H9 (cell line): Measurements from ENCODE around the gene BRSK2. TPM values are rescaled to one million over a fixed set of nuclear protein-coding genes. Genes with fewer than 3 reads are reported as not detected.
"Not testable (repeated sequence)": the region's sequence is repeated elsewhere in the genome, so short reads cannot be mapped to it uniquely, and the experiment has no call there.

ENCODE experiments used
- DNase-seq: peaks from one replicate; pipeline ENCODE4 v3.0.0-alpha.2; 2017
- H2AFZ ChIP-seq: one replicate; pipeline ENCODE4 v1.6.1; 2013; ENCODE audit warnings: mild to moderate bottlenecking, low read length, control low read depth, moderate library complexity
- H2AK5ac ChIP-seq: 2 replicates; pipeline ENCODE4 v1.6.1; 2013; ENCODE audit warnings: low read length, control low read depth, mixed read lengths; ENCODE audit not compliant: insufficient read length
- H2BK120ac ChIP-seq: one replicate; pipeline ENCODE4 v1.6.1; 2013; ENCODE audit warnings: low read depth, mild to moderate bottlenecking, low read length, control low read depth, inconsistent platforms; ENCODE audit not compliant: poor library complexity, severe bottlenecking
- H2BK12ac ChIP-seq: 2 replicates; pipeline ENCODE4 v1.6.1; 2013; ENCODE audit warnings: low read length, control low read depth, mixed read lengths, low read depth; ENCODE audit not compliant: insufficient read length
- H2BK15ac ChIP-seq: 2 replicates; pipeline ENCODE4 v1.6.1; 2013; ENCODE audit warnings: low read depth, low read length, control low read depth
- H2BK20ac ChIP-seq: one replicate; pipeline ENCODE4 v1.6.1; 2013; ENCODE audit warnings: low read depth, mild to moderate bottlenecking, low read length, control low read depth, inconsistent platforms; ENCODE audit not compliant: poor library complexity, severe bottlenecking
- H2BK5ac ChIP-seq: 2 replicates; pipeline ENCODE4 v1.6.1; 2013; ENCODE audit warnings: low read length, control low read depth, mixed read lengths; ENCODE audit not compliant: insufficient read length
- H3K14ac ChIP-seq: 2 replicates; pipeline ENCODE4 v1.6.1; 2013; ENCODE audit warnings: low read length, control low read depth; ENCODE audit not compliant: insufficient read depth
- H3K18ac ChIP-seq: 2 replicates; pipeline ENCODE4 v1.6.1; 2013; ENCODE audit warnings: low read depth, mild to moderate bottlenecking, mixed read lengths, low read length, control low read depth; ENCODE audit not compliant: insufficient read length
- H3K23ac ChIP-seq: 2 replicates; pipeline ENCODE4 v1.6.1; 2013; ENCODE audit warnings: low read length, control low read depth, mixed read lengths, low read depth; ENCODE audit not compliant: insufficient read length
- H3K23me2 ChIP-seq: 2 replicates; pipeline ENCODE4 v1.6.1; 2013; ENCODE audit warnings: low read depth, mild to moderate bottlenecking, mixed read lengths, low read length, control low read depth; ENCODE audit not compliant: insufficient read length, poor library complexity, severe bottlenecking
- H3K27ac ChIP-seq: 2 replicates; pipeline ENCODE4 v1.5.1; 2013; ENCODE audit warnings: low read length, control low read depth, mixed read lengths, low read depth; ENCODE audit not compliant: insufficient read length
- H3K27me3 ChIP-seq: 2 replicates; pipeline ENCODE4 v1.6.1; 2013; ENCODE audit warnings: low read length, control low read depth, inconsistent platforms; ENCODE audit not compliant: insufficient read depth
- H3K4ac ChIP-seq: 2 replicates; pipeline ENCODE4 v1.6.1; 2013; ENCODE audit warnings: low read depth, mild to moderate bottlenecking, control low read depth, inconsistent platforms, low read length, moderate library complexity
- H3K4me1 ChIP-seq: 2 replicates; pipeline ENCODE4 v1.6.1; 2013; ENCODE audit warnings: low read length, control low read depth, inconsistent platforms; ENCODE audit not compliant: insufficient read depth
- H3K4me2 ChIP-seq: 2 replicates; pipeline ENCODE4 v1.6.1; 2013; ENCODE audit warnings: low read length, control low read depth, mixed read lengths; ENCODE audit not compliant: insufficient read length, insufficient read depth
- H3K56ac ChIP-seq: 2 replicates; pipeline ENCODE4 v1.6.1; 2013; ENCODE audit warnings: low read depth, mild to moderate bottlenecking, mixed read lengths, low read length, control low read depth; ENCODE audit not compliant: insufficient read length
- H3K79me1 ChIP-seq: 2 replicates; pipeline ENCODE4 v1.6.1; 2013; ENCODE audit warnings: low read depth, mild to moderate bottlenecking, moderate library complexity, low read length, control low read depth, inconsistent platforms; ENCODE audit not compliant: insufficient read depth, poor library complexity, severe bottlenecking
- H3K79me2 ChIP-seq: 2 replicates; pipeline ENCODE4 v1.6.1; 2013; ENCODE audit warnings: low read length, control low read depth, inconsistent platforms; ENCODE audit not compliant: insufficient read depth
- H3K9ac ChIP-seq: 2 replicates; pipeline ENCODE4 v1.6.1; 2013; ENCODE audit warnings: low read length, control low read depth, mixed read lengths; ENCODE audit not compliant: insufficient read length; ENCODE audit errors: extremely low read depth
- H3K9me3 ChIP-seq: one replicate; pipeline ENCODE4 v1.6.1; 2013; ENCODE audit warnings: low read depth, low read length, inconsistent platforms; ENCODE audit not compliant: control insufficient read depth
- H3T11ph ChIP-seq: one replicate; pipeline ENCODE4 v1.6.1; 2013; ENCODE audit warnings: mild to moderate bottlenecking, low read length, control low read depth, inconsistent platforms
- H4K20me1 ChIP-seq: one replicate; pipeline ENCODE4 v1.6.1; 2013; ENCODE audit not compliant: control insufficient read depth, insufficient read length, insufficient read depth
- H4K5ac ChIP-seq: 2 replicates; pipeline ENCODE4 v1.6.1; 2013; ENCODE audit warnings: low read depth, mild to moderate bottlenecking, mixed read lengths, low read length, control low read depth; ENCODE audit not compliant: insufficient read length
- H4K8ac ChIP-seq: replicated peaks from 2 replicates; pipeline ENCODE4 v1.6.1; 2013; ENCODE audit warnings: low read length, control low read depth, mixed read lengths, low read depth; ENCODE audit not compliant: insufficient read length
- H4K91ac ChIP-seq: 2 replicates; pipeline ENCODE4 v1.6.1; 2013; ENCODE audit warnings: low read depth, mild to moderate bottlenecking, moderate library complexity, mixed read lengths, low read length, control low read depth; ENCODE audit not compliant: insufficient read length
- H3K27ac Mint-ChIP-seq, 3 experiments: 2 replicates in 2 of 3; 3 replicates in 1 of 3; pipeline ENCODE4 v1.8.0; 2020 to 2021; ENCODE audit warnings: mixed read lengths in 3 of 3, mild to moderate bottlenecking in 1 of 3, moderate library complexity in 1 of 3
- H3K27me3 Mint-ChIP-seq: 2 replicates; pipeline ENCODE4 v1.8.0; 2021; ENCODE audit warnings: low read depth, mild to moderate bottlenecking, moderate library complexity, mixed read lengths
- H3K36me3 Mint-ChIP-seq, 3 experiments: 2 replicates in 2 of 3; 3 replicates in 1 of 3; pipeline ENCODE4 v1.8.0; 2020 to 2021; ENCODE audit warnings: low read depth in 3 of 3, mixed read lengths in 3 of 3; ENCODE audit not compliant: insufficient read depth in 1 of 3
- H3K4me1 Mint-ChIP-seq, 2 experiments: 2 replicates each; pipeline ENCODE4 v1.8.0; 2020; ENCODE audit warnings: mixed read lengths in 2 of 2
- H3K4me3 Mint-ChIP-seq, 2 experiments: 2 replicates in 1 of 2; 3 replicates in 1 of 2; pipeline ENCODE4 v1.8.0; 2020 to 2021; ENCODE audit warnings: mild to moderate bottlenecking in 2 of 2, mixed read lengths in 2 of 2, moderate library complexity in 1 of 2
- H3K9me3 Mint-ChIP-seq, 2 experiments: 2 replicates in 1 of 2; 3 replicates in 1 of 2; pipeline ENCODE4 v1.8.0; 2020; ENCODE audit warnings: mild to moderate bottlenecking in 2 of 2, mixed read lengths in 2 of 2, moderate library complexity in 1 of 2
- WGBS: extraction: QIAGEN DNeasy Blood & Tissue Kit; methylation state at CpG from one replicate; pipeline ENCODE4 v1.1.7; 2013; ENCODE audit warnings: missing lambda C conversion rate, low lambda C conversion rate, mixed read lengths; ENCODE audit not compliant: insufficient read length; ENCODE audit errors: extremely low coverage; 5-methylcytosine and 5-hydroxymethylcytosine counted together
- total RNA-seq: library from RNA; stranded (reverse); gene quantifications from 2 replicates; pipeline ENCODE4 v1.2.1, GENCODE V29; 2021
- TF ChIP-seq, protein P1 (sequence below): fragments of 200-600 bp; sonication (generic); conservative IDR thresholded peaks from 3 replicates; pipeline ENCODE4 v1.8.0; 2021; ENCODE audit warnings: antibody characterized with exemption, mild to moderate bottlenecking

The BRSK2 gene
- total RNA-seq, 1 experiment from 2014 or later = 28.4 TPM

DNA sequence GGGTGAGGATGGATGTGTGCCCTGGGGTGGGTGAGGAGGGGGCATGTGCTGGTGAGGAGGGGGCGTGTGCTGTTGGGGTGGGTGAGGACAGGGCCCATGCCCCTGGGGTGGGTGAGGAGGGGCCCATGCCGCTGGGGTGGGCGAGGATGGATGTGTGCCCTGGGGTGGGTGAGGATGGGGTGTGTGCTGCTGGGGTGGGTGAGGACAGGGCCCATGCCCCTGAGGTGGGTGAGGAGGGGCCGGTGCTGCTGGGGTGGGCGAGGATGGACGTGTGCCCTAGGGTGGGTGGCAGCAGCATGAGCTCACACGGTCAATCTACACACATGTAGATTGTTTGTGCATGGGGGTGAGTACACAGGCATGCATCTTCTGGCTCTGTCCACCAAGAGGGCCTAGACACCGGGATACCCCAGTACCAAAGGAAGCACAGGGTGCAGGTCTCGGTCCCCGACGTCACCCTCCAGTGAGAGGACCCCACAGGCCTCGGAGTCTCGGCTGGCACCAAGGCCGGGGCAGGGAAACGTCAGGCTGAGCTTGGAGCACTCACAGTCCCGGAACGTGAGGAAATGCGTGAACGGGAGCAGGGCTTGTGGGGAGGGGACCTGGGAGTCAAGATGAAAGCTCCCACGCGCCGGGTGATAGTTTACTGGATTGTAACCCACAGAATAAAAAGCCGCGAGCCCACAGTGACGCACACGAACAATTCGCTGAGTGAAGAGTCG lies 42.9 kb upstream of the BRSK2 start:
- Mint-ChIP-seq H3K36me3 (no peaks in the 10 kb centered on the region), H3K27me3 (peaks cover 15% of the 10 kb centered on the region), H3K27ac (no peak overlapping the region), H3K4me3 (no peak overlapping the region), H3K4me1 (peaks cover 3 to 11% of the 10 kb centered on the region in 2 experiments; a peak in 3 of 4 replicates), H3K9me3 (no peaks in the 10 kb centered on the region; a peak in 2 of 5 replicates)
- Histone ChIP-seq H3K4me2 (no peak overlapping the region), H3K14ac (peak overlapping the region; percentile 8; the same call in 1 of the 2 replicates), H3K9me3 (no peaks in the 10 kb centered on the region), H2BK20ac (no peak overlapping the region), H4K20me1 (no peaks in the 10 kb centered on the region), H4K5ac (no peak overlapping the region), H3K18ac (no peak overlapping the region), H3K23ac (no peak overlapping the region), H3K4me1 (no peaks in the 10 kb centered on the region), H3K27ac (no peak overlapping the region), H2BK5ac (no peak overlapping the region), H2BK15ac (no peak overlapping the region), H3T11ph (no peak overlapping the region), H3K56ac (no peak overlapping the region), H3K79me2 (no peaks in the 10 kb centered on the region), H3K23me2 (no peaks in the 10 kb centered on the region), H4K8ac (no peak overlapping the region), H3K79me1 (no peaks in the 10 kb centered on the region), H3K9ac (no peak overlapping the region), H2BK12ac (no peak overlapping the region), H2AK5ac (no peak overlapping the region), H3K4ac (no peak overlapping the region), H4K91ac (no peak overlapping the region), H2AFZ (no peak overlapping the region), H3K27me3 (no peaks in the 10 kb centered on the region), H2BK120ac (no peak overlapping the region)
- TF ChIP-seq, protein P1, sequence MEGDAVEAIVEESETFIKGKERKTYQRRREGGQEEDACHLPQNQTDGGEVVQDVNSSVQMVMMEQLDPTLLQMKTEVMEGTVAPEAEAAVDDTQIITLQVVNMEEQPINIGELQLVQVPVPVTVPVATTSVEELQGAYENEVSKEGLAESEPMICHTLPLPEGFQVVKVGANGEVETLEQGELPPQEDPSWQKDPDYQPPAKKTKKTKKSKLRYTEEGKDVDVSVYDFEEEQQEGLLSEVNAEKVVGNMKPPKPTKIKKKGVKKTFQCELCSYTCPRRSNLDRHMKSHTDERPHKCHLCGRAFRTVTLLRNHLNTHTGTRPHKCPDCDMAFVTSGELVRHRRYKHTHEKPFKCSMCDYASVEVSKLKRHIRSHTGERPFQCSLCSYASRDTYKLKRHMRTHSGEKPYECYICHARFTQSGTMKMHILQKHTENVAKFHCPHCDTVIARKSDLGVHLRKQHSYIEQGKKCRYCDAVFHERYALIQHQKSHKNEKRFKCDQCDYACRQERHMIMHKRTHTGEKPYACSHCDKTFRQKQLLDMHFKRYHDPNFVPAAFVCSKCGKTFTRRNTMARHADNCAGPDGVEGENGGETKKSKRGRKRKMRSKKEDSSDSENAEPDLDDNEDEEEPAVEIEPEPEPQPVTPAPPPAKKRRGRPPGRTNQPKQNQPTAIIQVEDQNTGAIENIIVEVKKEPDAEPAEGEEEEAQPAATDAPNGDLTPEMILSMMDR = no peak
- no CpG with 5 or more reads among the region's 28 CpGs for WGBS
- DNase-seq = peak; percentile 16

DNA sequence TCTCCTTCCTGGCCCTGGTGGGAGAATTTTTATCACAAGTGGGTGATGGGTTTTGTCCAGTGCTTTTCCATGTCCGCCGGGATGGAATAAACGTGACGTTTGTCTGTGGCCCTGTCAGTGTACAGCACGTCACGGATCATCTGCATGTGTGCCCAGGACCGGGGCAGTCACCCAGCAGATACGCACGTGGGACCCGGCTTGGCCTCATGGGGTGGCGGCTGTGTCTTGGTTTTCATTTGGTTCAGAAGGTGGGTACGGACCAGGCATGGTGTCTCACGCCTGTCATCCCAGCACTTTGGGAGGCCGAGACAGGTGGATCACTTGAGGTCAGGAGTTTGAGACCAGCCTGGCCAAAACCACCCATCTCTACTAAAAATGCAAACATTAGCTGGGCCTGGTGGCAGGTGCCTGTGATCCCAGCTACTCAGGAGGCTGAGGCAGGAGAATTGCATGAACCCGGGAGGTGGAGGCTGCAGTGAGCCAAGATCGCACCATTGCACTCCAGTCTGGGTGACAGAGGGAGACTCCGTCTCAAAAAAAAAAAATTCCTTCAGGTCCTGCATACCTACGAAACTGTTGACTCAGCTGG lies 42.2 kb upstream of the BRSK2 start:
- not testable (repeated sequence) for H3K23me2 ChIP-seq, H3T11ph ChIP-seq, H3K79me2 ChIP-seq, H3K14ac ChIP-seq, H4K91ac ChIP-seq, H3K27ac ChIP-seq, H2BK20ac ChIP-seq, H3K4me3 Mint-ChIP-seq, DNase-seq, H4K20me1 ChIP-seq, H3K18ac ChIP-seq, H2AK5ac ChIP-seq, H2BK12ac ChIP-seq, H4K5ac ChIP-seq, H3K36me3 Mint-ChIP-seq, H3K9ac ChIP-seq, H3K27me3 ChIP-seq, H3K27ac Mint-ChIP-seq, H2BK5ac ChIP-seq, H3K9me3 ChIP-seq, H3K23ac ChIP-seq, H4K8ac ChIP-seq, H2AFZ ChIP-seq, H3K9me3 Mint-ChIP-seq, H2BK15ac ChIP-seq, H3K4me2 ChIP-seq, H3K79me1 ChIP-seq, H2BK120ac ChIP-seq, H3K4me1 ChIP-seq, H3K4ac ChIP-seq, H3K56ac ChIP-seq
- peaks cover 3 to 11% of the 10 kb centered on the region in 2 experiments; a peak in 3 of 4 replicates for H3K4me1 Mint-ChIP-seq
- WGBS = no CpG with 5 or more reads among the region's 18 CpGs
- peaks cover 15% of the 10 kb centered on the region for H3K27me3 Mint-ChIP-seq
